Mammary epithelial cell (primary cell): ENCODE results near the gene MT1M.

Source experiments
- EZH2 ChIP-seq: IDR thresholded peaks from 2 replicates; pipeline ENCODE4 v1.6.1; 2012; ENCODE audit warnings: low read length, inconsistent platforms, borderline replicate concordance
- TF ChIP-seq, protein P1 (sequence below), 2 donors: IDR thresholded peaks in 1 of 2; conservative IDR thresholded peaks in 1 of 2; 2 replicates each; pipeline ENCODE4 v1.5.1; 2011 to 2012; ENCODE audit warnings: inconsistent platforms in 2 of 2, low read length in 2 of 2, mild to moderate bottlenecking in 2 of 2, control low read depth in 1 of 2, low read depth in 1 of 2; ENCODE audit not compliant: insufficient read depth in 1 of 2; ENCODE audit errors: extremely low read depth in 1 of 2

DNA sequence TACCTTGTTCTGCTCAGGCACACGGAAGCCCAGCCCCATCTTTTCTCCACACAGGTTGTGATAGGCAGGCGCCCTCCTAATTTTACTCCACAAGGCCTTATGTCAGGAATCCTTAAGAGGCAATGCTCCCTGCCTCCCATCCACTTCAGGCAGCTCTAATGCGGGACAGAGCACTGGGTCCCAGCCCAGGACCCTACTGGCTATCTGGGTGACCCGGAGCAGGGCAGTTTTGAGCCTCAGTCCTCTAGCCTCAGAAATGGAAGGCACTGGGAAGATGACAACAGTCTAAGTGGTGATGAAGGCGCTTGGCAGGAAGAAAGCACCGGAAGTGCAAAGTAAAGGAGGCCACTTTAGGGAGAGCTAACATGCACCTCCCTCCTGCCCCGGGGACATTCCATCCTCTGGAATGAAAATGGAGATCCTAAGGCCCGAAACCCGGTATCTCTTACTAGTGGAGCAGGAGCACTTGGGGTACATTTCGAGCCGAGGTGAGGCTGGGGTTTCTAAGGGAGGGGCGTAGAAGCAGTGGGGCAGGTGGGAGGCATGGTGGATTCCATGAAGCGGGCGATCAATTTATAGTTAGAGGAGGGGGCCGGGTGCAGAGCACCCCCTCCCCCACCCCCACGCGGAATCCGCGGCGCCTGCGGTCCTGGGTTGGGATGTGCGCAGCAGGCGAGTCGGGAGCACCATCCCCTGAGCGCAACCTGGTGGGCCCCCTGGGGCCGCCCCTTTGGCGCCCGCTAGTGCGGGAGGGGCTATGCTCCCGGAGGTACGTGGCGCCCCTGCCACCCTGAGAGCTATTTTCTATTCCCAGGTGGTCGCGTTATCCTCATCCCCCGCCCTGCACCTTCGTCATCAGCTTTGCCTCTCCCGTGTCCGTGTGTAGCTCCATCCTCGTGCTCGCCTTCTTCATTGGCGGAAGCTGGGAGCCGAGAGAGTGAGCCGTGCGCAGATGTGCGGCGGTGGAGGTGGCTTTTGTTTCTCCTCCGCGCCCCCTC lies 30.2 kb downstream of the MT1M start:
- TF ChIP-seq EZH2 = no peak
- TF ChIP-seq, protein P1, sequence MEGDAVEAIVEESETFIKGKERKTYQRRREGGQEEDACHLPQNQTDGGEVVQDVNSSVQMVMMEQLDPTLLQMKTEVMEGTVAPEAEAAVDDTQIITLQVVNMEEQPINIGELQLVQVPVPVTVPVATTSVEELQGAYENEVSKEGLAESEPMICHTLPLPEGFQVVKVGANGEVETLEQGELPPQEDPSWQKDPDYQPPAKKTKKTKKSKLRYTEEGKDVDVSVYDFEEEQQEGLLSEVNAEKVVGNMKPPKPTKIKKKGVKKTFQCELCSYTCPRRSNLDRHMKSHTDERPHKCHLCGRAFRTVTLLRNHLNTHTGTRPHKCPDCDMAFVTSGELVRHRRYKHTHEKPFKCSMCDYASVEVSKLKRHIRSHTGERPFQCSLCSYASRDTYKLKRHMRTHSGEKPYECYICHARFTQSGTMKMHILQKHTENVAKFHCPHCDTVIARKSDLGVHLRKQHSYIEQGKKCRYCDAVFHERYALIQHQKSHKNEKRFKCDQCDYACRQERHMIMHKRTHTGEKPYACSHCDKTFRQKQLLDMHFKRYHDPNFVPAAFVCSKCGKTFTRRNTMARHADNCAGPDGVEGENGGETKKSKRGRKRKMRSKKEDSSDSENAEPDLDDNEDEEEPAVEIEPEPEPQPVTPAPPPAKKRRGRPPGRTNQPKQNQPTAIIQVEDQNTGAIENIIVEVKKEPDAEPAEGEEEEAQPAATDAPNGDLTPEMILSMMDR (conservative IDR thresholded peaks at IDR 0.05 in 1 of 2, IDR thresholded peaks at IDR 0.05 in 1 of 2; ENCODE audit: extremely low read depth in 1 of 2, insufficient read depth in 1 of 2, low read depth in 1 of 2, low read length in 2 of 2) = no peak
